Measurements from ENCODE around the gene KCTD8. TPM values are rescaled to one million over a fixed set of nuclear protein-coding genes. Genes with fewer than 3 reads are reported as not detected.

Gene KCTD8
- total and polyA plus RNA-seq, 3 donors from 2014 or later = 1.5 to 13.6 (median 4.0) TPM

GRCh38 chr4:44342800-44343199, 105.8 kb downstream of the KCTD8 start:
- Histone ChIP-seq H3K4me3 (no peak overlapping the region), H3K9me3 (no peaks in the 10 kb centered on the region), H3K36me3 (ENCODE audit: low read depth, missing control alignments) (no peaks in the 10 kb centered on the region), H3K4me1 (no peaks in the 10 kb centered on the region), H3K27ac (no peak overlapping the region), H3K27me3 (no peaks in the 10 kb centered on the region)
- intact Hi-C loops (cut with DNase I; ENCODE audit: low total_unique reads) = no loop called here
- DNase-seq = no peak
- 61 to 68% methylated on average over 1 of the region's 1 CpG for WGBS, 2 donors
- TF ChIP-seq POLR2A (IDR thresholded peaks at IDR 0.05) (no peak), CTCF (IDR thresholded peaks at IDR 0.05) (no peak)

GRCh38 chr4:44326741-44327140, 121.9 kb downstream of the KCTD8 start:
- no peak overlapping the region for H3K27ac ChIP-seq
- no peaks in the 10 kb centered on the region for H3K4me1 ChIP-seq
- no peak for DNase-seq
- H3K36me3 ChIP-seq (ENCODE audit: low read depth, missing control alignments) = no peaks in the 10 kb centered on the region
- no peaks in the 10 kb centered on the region for H3K9me3 ChIP-seq
- H3K4me3 ChIP-seq = no peak overlapping the region
- 39 to 55% methylated on average over 2 of the region's 2 CpGs for WGBS, 2 donors
- no peak for TF ChIP-seq POLR2A (IDR thresholded peaks at IDR 0.05)
- intact Hi-C loops (cut with DNase I; ENCODE audit: low total_unique reads) = no loop called here
- no peaks in the 10 kb centered on the region for H3K27me3 ChIP-seq

GRCh38 chr4:44320833-44321232, 127.8 kb downstream of the KCTD8 start:
- Histone ChIP-seq H3K9me3 (no peaks in the 10 kb centered on the region), H3K36me3 (ENCODE audit: low read depth, missing control alignments) (no peaks in the 10 kb centered on the region), H3K27ac (no peak overlapping the region), H3K4me3 (no peak overlapping the region), H3K4me1 (no peaks in the 10 kb centered on the region), H3K27me3 (no peaks in the 10 kb centered on the region)
- TF ChIP-seq CTCF (IDR thresholded peaks at IDR 0.05) (no peak), POLR2A (IDR thresholded peaks at IDR 0.05) (no peak)
- DNase-seq = no peak
- 44 to 49% methylated on average over 2 of the region's 2 CpGs for WGBS, 2 donors
- intact Hi-C loops (cut with DNase I; ENCODE audit: low total_unique reads) = no loop called here

GRCh38 chr4:44319129-44319528, 129.5 kb downstream of the KCTD8 start:
- TF ChIP-seq CTCF (IDR thresholded peaks at IDR 0.05) = no peak
- no peak for TF ChIP-seq POLR2A (IDR thresholded peaks at IDR 0.05)
- no peaks in the 10 kb centered on the region for H3K4me1 ChIP-seq
- H3K36me3 ChIP-seq (ENCODE audit: low read depth, missing control alignments) = no peaks in the 10 kb centered on the region
- no peaks in the 10 kb centered on the region for H3K9me3 ChIP-seq
- no peak for DNase-seq
- intact Hi-C loops (cut with DNase I; ENCODE audit: low total_unique reads) = no loop called here
- H3K27ac ChIP-seq = no peak overlapping the region
- no peaks in the 10 kb centered on the region for H3K27me3 ChIP-seq
- H3K4me3 ChIP-seq = no peak overlapping the region
- WGBS, 2 donors = 84 to 89% methylated on average over 3 of the region's 3 CpGs

GRCh38 chr4:44313702-44314101, 134.9 kb downstream of the KCTD8 start:
- H3K27me3 ChIP-seq = no peaks in the 10 kb centered on the region
- H3K9me3 ChIP-seq = no peaks in the 10 kb centered on the region
- no peak overlapping the region for H3K4me3 ChIP-seq
- no peaks in the 10 kb centered on the region for H3K4me1 ChIP-seq
- H3K27ac ChIP-seq = no peak overlapping the region
- intact Hi-C loops (cut with DNase I; ENCODE audit: low total_unique reads) = no loop called here
- 36 to 71% methylated on average over 1 of the region's 1 CpG for WGBS, 2 donors
- TF ChIP-seq CTCF (IDR thresholded peaks at IDR 0.05) (no peak), POLR2A (IDR thresholded peaks at IDR 0.05) (no peak)
- DNase-seq = no peak
- no peaks in the 10 kb centered on the region for H3K36me3 ChIP-seq (ENCODE audit: low read depth, missing control alignments)
